GM06990 (cell line): ENCODE measurements around the gene VCAM1.

Source experiments
- DNase-seq: peaks from one replicate; pipeline ENCODE4 v3.0.0-alpha.2; 2011; ENCODE audit not compliant: insufficient read length; ENCODE audit errors: extremely low read depth
- H3K27me3 ChIP-seq: replicated peaks from 2 replicates; pipeline ENCODE4 v1.6.0; 2011; ENCODE audit warnings: low read length; ENCODE audit not compliant: control insufficient read depth, insufficient read depth
- H3K36me3 ChIP-seq: 2 replicates; pipeline ENCODE4 v1.5.1; 2011; ENCODE audit warnings: low read length; ENCODE audit not compliant: control insufficient read depth, insufficient read depth
- H3K4me3 ChIP-seq: replicated peaks from 2 replicates; pipeline ENCODE4 v1.5.1; 2011; ENCODE audit warnings: low read depth, mild to moderate bottlenecking, control low read depth, low read length
- TF ChIP-seq, protein P1 (sequence below): IDR thresholded peaks from 2 replicates; pipeline ENCODE4 v1.5.1; 2011; ENCODE audit warnings: low read length, control low read depth, mild to moderate bottlenecking, inconsistent platforms; ENCODE audit not compliant: insufficient read depth, poor library complexity, severe bottlenecking

Gene VCAM1

DNA sequence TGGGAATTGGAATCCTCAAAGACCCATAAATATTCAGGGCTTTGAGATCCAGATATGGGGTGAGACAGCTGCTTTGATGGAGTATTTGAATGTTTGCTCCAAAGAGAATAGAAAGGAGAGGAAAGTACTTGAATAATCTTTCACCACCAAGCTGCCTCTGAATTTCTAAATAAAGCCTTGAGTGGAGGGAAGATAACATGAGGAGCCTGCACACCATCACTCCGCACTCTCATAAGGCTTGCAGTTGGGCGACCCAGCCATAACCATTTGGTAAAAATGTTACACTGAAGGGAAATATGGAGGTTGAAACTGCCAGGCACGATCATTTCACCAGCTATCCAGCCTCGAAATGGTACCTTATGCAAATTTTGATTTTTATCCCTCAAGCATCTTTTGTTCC, 38.4 kb downstream of the VCAM1 start:
- TF ChIP-seq, protein P1, sequence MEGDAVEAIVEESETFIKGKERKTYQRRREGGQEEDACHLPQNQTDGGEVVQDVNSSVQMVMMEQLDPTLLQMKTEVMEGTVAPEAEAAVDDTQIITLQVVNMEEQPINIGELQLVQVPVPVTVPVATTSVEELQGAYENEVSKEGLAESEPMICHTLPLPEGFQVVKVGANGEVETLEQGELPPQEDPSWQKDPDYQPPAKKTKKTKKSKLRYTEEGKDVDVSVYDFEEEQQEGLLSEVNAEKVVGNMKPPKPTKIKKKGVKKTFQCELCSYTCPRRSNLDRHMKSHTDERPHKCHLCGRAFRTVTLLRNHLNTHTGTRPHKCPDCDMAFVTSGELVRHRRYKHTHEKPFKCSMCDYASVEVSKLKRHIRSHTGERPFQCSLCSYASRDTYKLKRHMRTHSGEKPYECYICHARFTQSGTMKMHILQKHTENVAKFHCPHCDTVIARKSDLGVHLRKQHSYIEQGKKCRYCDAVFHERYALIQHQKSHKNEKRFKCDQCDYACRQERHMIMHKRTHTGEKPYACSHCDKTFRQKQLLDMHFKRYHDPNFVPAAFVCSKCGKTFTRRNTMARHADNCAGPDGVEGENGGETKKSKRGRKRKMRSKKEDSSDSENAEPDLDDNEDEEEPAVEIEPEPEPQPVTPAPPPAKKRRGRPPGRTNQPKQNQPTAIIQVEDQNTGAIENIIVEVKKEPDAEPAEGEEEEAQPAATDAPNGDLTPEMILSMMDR = no peak

DNA sequence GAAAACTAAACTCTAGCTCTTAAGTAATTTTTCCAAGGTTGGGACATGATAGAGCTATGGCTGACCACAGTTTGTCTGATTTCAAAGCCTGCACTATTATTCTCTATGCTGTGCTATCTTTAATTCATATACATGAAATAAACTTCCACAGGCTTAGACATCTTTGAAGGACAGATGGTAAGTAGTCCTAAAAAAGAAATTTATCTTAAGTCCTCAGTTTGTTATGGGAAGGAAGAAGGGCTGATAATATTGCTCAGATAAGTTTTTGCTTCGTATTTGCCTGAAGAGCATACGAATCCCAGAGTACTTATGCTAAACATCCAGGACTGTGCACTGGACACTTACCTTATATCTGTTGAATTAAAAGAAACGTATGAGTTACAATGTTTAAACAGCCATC, 39.6 kb downstream of the VCAM1 start:
- no peak for DNase-seq
- TF ChIP-seq, protein P1 = no peak

More for the DNA sequence above, 38.4 kb downstream of the VCAM1 start:
- H3K27me3 ChIP-seq = no peaks in the 10 kb centered on the region
- no peak overlapping the region for H3K4me3 ChIP-seq
- no peak for DNase-seq
- H3K36me3 ChIP-seq = no peaks in the 10 kb centered on the region

DNA sequence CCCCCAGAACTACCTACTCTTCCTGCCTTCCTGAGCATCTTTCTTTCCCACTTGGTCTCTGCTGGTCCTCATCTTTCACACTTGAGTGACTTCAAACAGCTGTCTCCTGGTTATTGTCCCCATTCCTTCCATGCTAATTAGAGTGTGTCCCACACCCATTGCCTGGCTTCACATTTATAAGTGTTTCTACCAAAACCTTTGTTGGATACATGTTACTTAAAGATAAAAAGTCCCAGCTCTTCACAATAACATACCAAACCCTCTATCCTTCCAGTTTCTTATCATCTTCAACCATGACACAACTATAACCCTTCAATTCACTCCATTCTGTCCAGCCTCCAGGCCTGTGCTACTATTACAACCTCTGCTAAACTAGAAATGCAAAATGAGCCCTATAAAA, 41.0 kb downstream of the VCAM1 start:
- no peak for DNase-seq
- TF ChIP-seq, protein P1 = no peak
- no peak overlapping the region for H3K4me3 ChIP-seq
- no peaks in the 10 kb centered on the region for H3K27me3 ChIP-seq
- H3K36me3 ChIP-seq = no peaks in the 10 kb centered on the region

More for the DNA sequence above, 39.6 kb downstream of the VCAM1 start:
- H3K4me3 ChIP-seq = no peak overlapping the region
- no peaks in the 10 kb centered on the region for H3K27me3 ChIP-seq
- no peaks in the 10 kb centered on the region for H3K36me3 ChIP-seq

DNA sequence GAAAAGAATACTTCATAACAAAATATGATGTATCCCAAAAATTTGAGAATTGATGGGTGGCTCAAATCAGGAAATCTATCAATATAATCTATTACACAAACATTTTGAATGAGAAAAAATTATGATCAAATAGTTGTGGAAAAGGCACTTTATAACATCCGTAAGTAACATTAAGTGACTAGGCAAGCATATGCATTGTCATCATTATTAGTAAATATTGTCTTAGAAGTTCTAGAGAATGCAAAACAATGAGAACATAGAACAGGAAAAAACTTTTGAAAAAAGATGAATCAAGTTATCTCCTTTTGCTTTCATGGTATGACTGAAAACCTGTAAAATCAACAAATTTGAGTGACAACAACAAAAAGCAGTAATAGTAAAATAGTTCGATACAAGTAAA, 42.9 kb downstream of the VCAM1 start:
- Histone ChIP-seq H3K4me3 (no peak overlapping the region), H3K36me3 (no peaks in the 10 kb centered on the region), H3K27me3 (no peaks in the 10 kb centered on the region)
- TF ChIP-seq, protein P1 = no peak
- no peak for DNase-seq

DNA sequence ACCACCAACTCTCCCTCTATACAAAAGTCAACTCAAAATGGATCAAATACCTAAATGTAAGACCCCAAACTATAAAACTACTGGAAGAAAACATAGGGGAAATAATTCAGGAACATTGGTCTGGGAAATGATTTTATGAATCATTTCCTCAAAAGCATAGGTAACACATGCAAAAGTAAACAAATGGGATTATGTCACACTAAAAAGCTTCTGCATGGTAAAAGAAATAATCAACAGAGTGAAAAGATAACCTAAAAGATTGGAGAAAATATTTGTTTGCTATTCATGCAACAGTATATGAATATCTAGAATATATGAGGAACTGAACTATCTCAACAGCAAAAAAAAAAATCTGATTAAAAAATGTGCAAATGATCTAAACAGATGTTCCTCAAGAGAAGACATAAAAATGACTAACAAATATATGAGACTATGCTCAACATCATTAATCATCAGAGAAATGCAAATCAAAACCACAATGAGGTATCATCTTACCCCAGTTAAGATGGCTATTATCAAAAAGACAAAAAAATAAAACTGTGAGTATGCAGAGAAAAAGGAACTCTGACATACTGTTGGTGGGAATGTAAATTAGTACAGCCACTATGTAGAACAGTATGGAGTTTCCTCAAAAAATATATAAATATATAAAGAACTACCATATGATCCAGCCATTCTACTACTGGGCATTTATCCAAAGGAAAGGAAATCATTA, 47.8 kb downstream of the VCAM1 start:
- no peak overlapping the region for H3K4me3 ChIP-seq
- DNase-seq = no peak
- H3K27me3 ChIP-seq = no peaks in the 10 kb centered on the region
- TF ChIP-seq, protein P1 = no peak
- no peaks in the 10 kb centered on the region for H3K36me3 ChIP-seq
